ENCODE results near the gene CPNE6. TPM values are rescaled to one million over a fixed set of nuclear protein-coding genes. Genes with fewer than 3 reads are reported as not detected.

CPNE6 gene
- polyA plus RNA-seq, 1 of the 3 experiments (the other 2 are of a cell fraction) = not detected

- peaks cover 3% of the 10 kb centered on the region; the same call in 1 of the 2 replicates for H3K27me3 ChIP-seq (ENCODE audit: insufficient read depth)
Observed at GRCh38 chr14:24077086-24077485, 5.7 kb downstream of the CPNE6 start.

More at GRCh38 chr14:24077086-24077485, 5.7 kb downstream of the CPNE6 start:
- ChIA-PET CTCF (interaction anchor here (21.5 to 42.8 kb wide), 2 partner anchors 18 to 23 kb away, joined by 284 to 1159 read pairs; partner anchors contain the start of gene PCK2), POLR2A (no interaction called here)
- Histone ChIP-seq H3F3A (replicated peaks; ENCODE audit: insufficient read depth) (no peaks in the 10 kb centered on the region), H3K9ac (no peak overlapping the region), H3K4me3 (ENCODE audit: low read depth in 2 of 2, low read length in 1 of 2) (no peak overlapping the region), H3K9me3 (no peaks in the 10 kb centered on the region), H3K4me1 (ENCODE audit: control insufficient read depth in 1 of 2, insufficient read depth in 2 of 2, low read depth in 1 of 2, low read length in 1 of 2) (peaks cover 0 to 30% of the 10 kb centered on the region in 2 experiments; a peak in 1 of 4 replicates), H3K79me2 (ENCODE audit: insufficient read depth) (no peaks in the 10 kb centered on the region), H4K20me1 (ENCODE audit: insufficient read depth) (no peaks in the 10 kb centered on the region), H3K4me2 (no peak overlapping the region), H3K9me2 (no peaks in the 10 kb centered on the region), H3K27ac (ENCODE audit: low read depth in 2 of 2, low read length in 1 of 2) (no peak overlapping the region), H3K36me3 (replicated peaks in 1 of 2; ENCODE audit: control insufficient read depth in 1 of 2, insufficient read depth in 2 of 2, low read length in 1 of 2) (no peaks in the 10 kb centered on the region), H2AFZ (ENCODE audit: low read depth) (no peak overlapping the region)
- 91% methylated on average over 11 of the region's 23 CpGs for WGBS (ENCODE audit: low lambda C conversion rate)
- no peak for DNase-seq
- no peak for TF ChIP-seq PBX3 (IDR thresholded peaks at IDR 0.05)
- no peak for TF ChIP-seq YY1 (IDR thresholded peaks at IDR 0.05; ENCODE audit: low read depth)
- no peak for TF ChIP-seq ELF1 (IDR thresholded peaks at IDR 0.05)
- no peak for TF ChIP-seq JUND (IDR thresholded peaks at IDR 0.05)
- no peak for TF ChIP-seq IRF3 (IDR thresholded peaks at IDR 0.05; ENCODE audit: low read depth, low read length)
- TF ChIP-seq CTCF (IDR thresholded peaks at IDR 0.05) = no peak
- TF ChIP-seq GATA2 (CRISPR knock-in tag; IDR thresholded peaks at IDR 0.05) = no peak
- no peak for TF ChIP-seq NRF1 (IDR thresholded peaks at IDR 0.05; ENCODE audit: low read depth, low read length)
- no peak for TF ChIP-seq FOSL2 (IDR thresholded peaks at IDR 0.05; ENCODE audit: borderline replicate concordance, low read depth)
- no peak for TF ChIP-seq GABPA (IDR thresholded peaks at IDR 0.05; ENCODE audit: low read depth)
- TF ChIP-seq RXRA (IDR thresholded peaks at IDR 0.05; ENCODE audit: borderline replicate concordance, low read depth) = no peak

Measured in SK-N-SH (cell line).